K562 (cell line): ENCODE results near the gene NECTIN3.

ENCODE experiments used
- KDM5B ChIP-seq: fragments of 200-600 bp; sonication (generic); IDR thresholded peaks from 2 replicates; pipeline ENCODE4 v1.6.1; 2012; ENCODE audit warnings: low read depth, mild to moderate bottlenecking, moderate library complexity, low read length, control low read depth, inconsistent platforms; ENCODE audit not compliant: insufficient replicate concordance
- MYNN ChIP-seq, 2 experiments: sonication (generic); formaldehyde crosslinking in 1 of 2; IDR thresholded peaks; 2 replicates each; pipeline versions ENCODE4 v1.5.0 to v1.6.1; 2016 to 2020; ENCODE audit warnings: antibody characterized with exemption in 1 of 2, missing genetic modification reagents in 1 of 2
- NCOA1 ChIP-seq: fragments of 450-650 bp; IDR thresholded peaks from 2 replicates; pipeline ENCODE4 v1.6.1; 2016; ENCODE audit warnings: low read depth
- NR4A1 ChIP-seq, 2 experiments: fragments of 250-450 bp in 1 of 2; fragments of 450-650 bp in 1 of 2; sonication (Bioruptor Pico) in 1 of 2; IDR thresholded peaks; 2 replicates each; pipeline versions ENCODE4 v1.4.0 to v1.6.1; 2016 to 2020; ENCODE audit warnings: mild to moderate bottlenecking in 2 of 2, missing compliant biosample characterization in 1 of 2, missing genetic modification characterization in 1 of 2, moderate library complexity in 1 of 2
- POLR2AphosphoS2 ChIP-seq: IDR thresholded peaks from 2 replicates; pipeline ENCODE4 v1.6.1; 2012; ENCODE audit warnings: low read length, improper control_type of control experiment
- TEAD4 ChIP-seq, 2 experiments: sonication (generic) in 1 of 2; formaldehyde crosslinking in 1 of 2; IDR thresholded peaks; 2 replicates each; pipeline versions ENCODE4 v1.6.1 to v1.8.0; 2012 to 2022; ENCODE audit warnings: borderline replicate concordance in 1 of 2, inconsistent platforms in 1 of 2, low read length in 1 of 2, mild to moderate bottlenecking in 1 of 2, missing genetic modification reagents in 1 of 2
- ZEB2 ChIP-seq: fragments of 450-650 bp; IDR thresholded peaks from 2 replicates; pipeline ENCODE4 v1.6.1; 2016
- ZKSCAN1 ChIP-seq: fragments of 150-350 bp; IDR thresholded peaks from 2 replicates; pipeline ENCODE4 v1.6.1; 2016; ENCODE audit warnings: low read depth, low read length
- ZNF785 ChIP-seq: fragments of 250-450 bp; sonication (Bioruptor Pico); IDR thresholded peaks from 2 replicates; pipeline ENCODE4 v1.4.0; 2020; ENCODE audit warnings: mild to moderate bottlenecking
- TF ChIP-seq, protein P1 (sequence below), 3 experiments: IDR thresholded peaks in 2 of 3; conservative IDR thresholded peaks in 1 of 3; 2 replicates each; pipeline ENCODE4 v1.5.1; 2011 to 2012; ENCODE audit warnings: low read length in 3 of 3, mild to moderate bottlenecking in 3 of 3, control low read depth in 2 of 3, improper control_type of control experiment in 1 of 3, inconsistent platforms in 1 of 3, low read depth in 1 of 3, mixed read lengths in 1 of 3, moderate library complexity in 1 of 3; ENCODE audit not compliant: insufficient read depth in 2 of 3
- TF ChIP-seq, protein P2 (sequence below): sonication (generic); formaldehyde crosslinking; IDR thresholded peaks from 2 replicates; pipeline ENCODE4 v1.8.1; 2023; ENCODE audit warnings: mild to moderate bottlenecking, missing genetic modification reagents
- TF ChIP-seq, protein P3 (sequence below): sonication (generic); formaldehyde crosslinking; IDR thresholded peaks from 2 replicates; pipeline ENCODE4 v1.8.0; 2023; ENCODE audit warnings: missing genetic modification reagents, mild to moderate bottlenecking, borderline replicate concordance
- TF ChIP-seq, protein P4 (sequence below), 2 experiments: fragments of 450-650 bp; formaldehyde crosslinking in 1 of 2; IDR thresholded peaks; 2 replicates each; pipeline versions ENCODE4 v1.4.0 to v1.6.1; 2014 to 2020; ENCODE audit warnings: mild to moderate bottlenecking in 2 of 2, borderline replicate concordance in 1 of 2, low read depth in 1 of 2

DNA sequence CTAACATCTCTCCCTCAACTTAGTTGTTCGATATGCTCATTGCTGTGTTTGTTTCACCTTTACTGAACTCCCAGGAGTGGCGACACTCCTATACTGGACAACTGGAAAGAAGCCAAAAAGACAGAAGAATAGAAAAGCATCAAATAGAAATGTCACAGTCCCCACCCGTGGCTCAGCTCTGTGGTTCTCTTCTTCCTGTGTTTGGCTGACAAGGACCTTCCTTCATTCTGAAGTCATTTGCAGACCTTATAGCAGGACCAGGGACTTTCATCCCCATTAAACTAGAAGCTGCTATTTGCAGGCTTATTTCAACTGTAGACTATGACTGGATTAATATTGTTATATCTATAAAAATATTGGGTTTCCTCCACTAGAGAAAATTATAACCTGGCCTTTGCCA is 125.9 kb downstream of the NECTIN3 start:
- TF ChIP-seq, protein P1, sequence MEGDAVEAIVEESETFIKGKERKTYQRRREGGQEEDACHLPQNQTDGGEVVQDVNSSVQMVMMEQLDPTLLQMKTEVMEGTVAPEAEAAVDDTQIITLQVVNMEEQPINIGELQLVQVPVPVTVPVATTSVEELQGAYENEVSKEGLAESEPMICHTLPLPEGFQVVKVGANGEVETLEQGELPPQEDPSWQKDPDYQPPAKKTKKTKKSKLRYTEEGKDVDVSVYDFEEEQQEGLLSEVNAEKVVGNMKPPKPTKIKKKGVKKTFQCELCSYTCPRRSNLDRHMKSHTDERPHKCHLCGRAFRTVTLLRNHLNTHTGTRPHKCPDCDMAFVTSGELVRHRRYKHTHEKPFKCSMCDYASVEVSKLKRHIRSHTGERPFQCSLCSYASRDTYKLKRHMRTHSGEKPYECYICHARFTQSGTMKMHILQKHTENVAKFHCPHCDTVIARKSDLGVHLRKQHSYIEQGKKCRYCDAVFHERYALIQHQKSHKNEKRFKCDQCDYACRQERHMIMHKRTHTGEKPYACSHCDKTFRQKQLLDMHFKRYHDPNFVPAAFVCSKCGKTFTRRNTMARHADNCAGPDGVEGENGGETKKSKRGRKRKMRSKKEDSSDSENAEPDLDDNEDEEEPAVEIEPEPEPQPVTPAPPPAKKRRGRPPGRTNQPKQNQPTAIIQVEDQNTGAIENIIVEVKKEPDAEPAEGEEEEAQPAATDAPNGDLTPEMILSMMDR (IDR thresholded peaks at IDR 0.05 in 2 of 3, conservative IDR thresholded peaks at IDR 0.05 in 1 of 3; ENCODE audit: insufficient read depth in 2 of 3, low read depth in 1 of 3, low read length in 3 of 3), result no peak
- TF ChIP-seq KDM5B (no peak), POLR2AphosphoS2 (no peak), NCOA1 (no peak), NR4A1 (CRISPR knock-in tag; IDR thresholded peaks at IDR 0.05) (no peak), NR4A1 (tag; IDR thresholded peaks at IDR 0.05) (no peak), TEAD4 (IDR thresholded peaks at IDR 0.05; ENCODE audit: low read length) (no peak), TEAD4 (CRISPR knock-in tag; IDR thresholded peaks at IDR 0.05; ENCODE audit: borderline replicate concordance) (no peak), MYNN (IDR thresholded peaks at IDR 0.05) (no peak), MYNN (CRISPR knock-in tag; IDR thresholded peaks at IDR 0.05) (no peak), ZEB2 (no peak), ZNF785 (no peak), ZKSCAN1 (no peak)
- TF ChIP-seq, protein P2, sequence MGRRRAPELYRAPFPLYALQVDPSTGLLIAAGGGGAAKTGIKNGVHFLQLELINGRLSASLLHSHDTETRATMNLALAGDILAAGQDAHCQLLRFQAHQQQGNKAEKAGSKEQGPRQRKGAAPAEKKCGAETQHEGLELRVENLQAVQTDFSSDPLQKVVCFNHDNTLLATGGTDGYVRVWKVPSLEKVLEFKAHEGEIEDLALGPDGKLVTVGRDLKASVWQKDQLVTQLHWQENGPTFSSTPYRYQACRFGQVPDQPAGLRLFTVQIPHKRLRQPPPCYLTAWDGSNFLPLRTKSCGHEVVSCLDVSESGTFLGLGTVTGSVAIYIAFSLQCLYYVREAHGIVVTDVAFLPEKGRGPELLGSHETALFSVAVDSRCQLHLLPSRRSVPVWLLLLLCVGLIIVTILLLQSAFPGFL (CRISPR knock-in tag), result no peak
- TF ChIP-seq, protein P3, sequence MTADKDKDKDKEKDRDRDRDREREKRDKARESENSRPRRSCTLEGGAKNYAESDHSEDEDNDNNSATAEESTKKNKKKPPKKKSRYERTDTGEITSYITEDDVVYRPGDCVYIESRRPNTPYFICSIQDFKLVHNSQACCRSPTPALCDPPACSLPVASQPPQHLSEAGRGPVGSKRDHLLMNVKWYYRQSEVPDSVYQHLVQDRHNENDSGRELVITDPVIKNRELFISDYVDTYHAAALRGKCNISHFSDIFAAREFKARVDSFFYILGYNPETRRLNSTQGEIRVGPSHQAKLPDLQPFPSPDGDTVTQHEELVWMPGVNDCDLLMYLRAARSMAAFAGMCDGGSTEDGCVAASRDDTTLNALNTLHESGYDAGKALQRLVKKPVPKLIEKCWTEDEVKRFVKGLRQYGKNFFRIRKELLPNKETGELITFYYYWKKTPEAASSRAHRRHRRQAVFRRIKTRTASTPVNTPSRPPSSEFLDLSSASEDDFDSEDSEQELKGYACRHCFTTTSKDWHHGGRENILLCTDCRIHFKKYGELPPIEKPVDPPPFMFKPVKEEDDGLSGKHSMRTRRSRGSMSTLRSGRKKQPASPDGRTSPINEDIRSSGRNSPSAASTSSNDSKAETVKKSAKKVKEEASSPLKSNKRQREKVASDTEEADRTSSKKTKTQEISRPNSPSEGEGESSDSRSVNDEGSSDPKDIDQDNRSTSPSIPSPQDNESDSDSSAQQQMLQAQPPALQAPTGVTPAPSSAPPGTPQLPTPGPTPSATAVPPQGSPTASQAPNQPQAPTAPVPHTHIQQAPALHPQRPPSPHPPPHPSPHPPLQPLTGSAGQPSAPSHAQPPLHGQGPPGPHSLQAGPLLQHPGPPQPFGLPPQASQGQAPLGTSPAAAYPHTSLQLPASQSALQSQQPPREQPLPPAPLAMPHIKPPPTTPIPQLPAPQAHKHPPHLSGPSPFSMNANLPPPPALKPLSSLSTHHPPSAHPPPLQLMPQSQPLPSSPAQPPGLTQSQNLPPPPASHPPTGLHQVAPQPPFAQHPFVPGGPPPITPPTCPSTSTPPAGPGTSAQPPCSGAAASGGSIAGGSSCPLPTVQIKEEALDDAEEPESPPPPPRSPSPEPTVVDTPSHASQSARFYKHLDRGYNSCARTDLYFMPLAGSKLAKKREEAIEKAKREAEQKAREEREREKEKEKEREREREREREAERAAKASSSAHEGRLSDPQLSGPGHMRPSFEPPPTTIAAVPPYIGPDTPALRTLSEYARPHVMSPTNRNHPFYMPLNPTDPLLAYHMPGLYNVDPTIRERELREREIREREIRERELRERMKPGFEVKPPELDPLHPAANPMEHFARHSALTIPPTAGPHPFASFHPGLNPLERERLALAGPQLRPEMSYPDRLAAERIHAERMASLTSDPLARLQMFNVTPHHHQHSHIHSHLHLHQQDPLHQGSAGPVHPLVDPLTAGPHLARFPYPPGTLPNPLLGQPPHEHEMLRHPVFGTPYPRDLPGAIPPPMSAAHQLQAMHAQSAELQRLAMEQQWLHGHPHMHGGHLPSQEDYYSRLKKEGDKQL, result no peak
- TF ChIP-seq, protein P4, sequence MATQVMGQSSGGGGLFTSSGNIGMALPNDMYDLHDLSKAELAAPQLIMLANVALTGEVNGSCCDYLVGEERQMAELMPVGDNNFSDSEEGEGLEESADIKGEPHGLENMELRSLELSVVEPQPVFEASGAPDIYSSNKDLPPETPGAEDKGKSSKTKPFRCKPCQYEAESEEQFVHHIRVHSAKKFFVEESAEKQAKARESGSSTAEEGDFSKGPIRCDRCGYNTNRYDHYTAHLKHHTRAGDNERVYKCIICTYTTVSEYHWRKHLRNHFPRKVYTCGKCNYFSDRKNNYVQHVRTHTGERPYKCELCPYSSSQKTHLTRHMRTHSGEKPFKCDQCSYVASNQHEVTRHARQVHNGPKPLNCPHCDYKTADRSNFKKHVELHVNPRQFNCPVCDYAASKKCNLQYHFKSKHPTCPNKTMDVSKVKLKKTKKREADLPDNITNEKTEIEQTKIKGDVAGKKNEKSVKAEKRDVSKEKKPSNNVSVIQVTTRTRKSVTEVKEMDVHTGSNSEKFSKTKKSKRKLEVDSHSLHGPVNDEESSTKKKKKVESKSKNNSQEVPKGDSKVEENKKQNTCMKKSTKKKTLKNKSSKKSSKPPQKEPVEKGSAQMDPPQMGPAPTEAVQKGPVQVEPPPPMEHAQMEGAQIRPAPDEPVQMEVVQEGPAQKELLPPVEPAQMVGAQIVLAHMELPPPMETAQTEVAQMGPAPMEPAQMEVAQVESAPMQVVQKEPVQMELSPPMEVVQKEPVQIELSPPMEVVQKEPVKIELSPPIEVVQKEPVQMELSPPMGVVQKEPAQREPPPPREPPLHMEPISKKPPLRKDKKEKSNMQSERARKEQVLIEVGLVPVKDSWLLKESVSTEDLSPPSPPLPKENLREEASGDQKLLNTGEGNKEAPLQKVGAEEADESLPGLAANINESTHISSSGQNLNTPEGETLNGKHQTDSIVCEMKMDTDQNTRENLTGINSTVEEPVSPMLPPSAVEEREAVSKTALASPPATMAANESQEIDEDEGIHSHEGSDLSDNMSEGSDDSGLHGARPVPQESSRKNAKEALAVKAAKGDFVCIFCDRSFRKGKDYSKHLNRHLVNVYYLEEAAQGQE (IDR thresholded peaks at IDR 0.05; ENCODE audit: borderline replicate concordance), result no peak
- TF ChIP-seq, protein P4 (CRISPR knock-in tag; IDR thresholded peaks at IDR 0.05; ENCODE audit: low read depth), result no peak
